ENCODE data around the gene UBL4A. TPM values are rescaled to one million over a fixed set of nuclear protein-coding genes. Genes with fewer than 3 reads are reported as not detected.

The UBL4A gene
- total and polyA plus RNA-seq, 2 donors (not counting 3 experiments of a cell fraction or from before 2014, with no cell fraction given): 25.3 to 31.4 TPM

GRCh38 chrX:154439841-154440240 lies 46.6 kb downstream of the UBL4A start:
- CTCF ChIA-PET: no interaction called here
- POLR2A ChIA-PET: no interaction called here
- no peaks in the 10 kb centered on the region for H3K27me3 ChIP-seq (ENCODE audit: control insufficient read depth in 2 of 2, insufficient read depth in 2 of 2, low read length in 2 of 2)
- no peak overlapping the region for H3K9ac ChIP-seq (replicated peaks; ENCODE audit: extremely low read depth, insufficient read depth, low read length)
- H3K27ac ChIP-seq (ENCODE audit: insufficient read depth, low read depth, low read length): no peak overlapping the region
- no peak overlapping the region for H3K4me2 ChIP-seq (ENCODE audit: insufficient read depth, low read length)
- no peak for TF ChIP-seq EZH2 (IDR thresholded peaks at IDR 0.05; ENCODE audit: borderline replicate concordance, low read depth, low read length, severe bottlenecking)
- TF ChIP-seq JUN (IDR thresholded peaks at IDR 0.05; ENCODE audit: borderline replicate concordance, insufficient read depth, insufficient read length, low read depth): no peak
- no peak for TF ChIP-seq MAX (IDR thresholded peaks at IDR 0.05; ENCODE audit: insufficient read depth, insufficient read length)
- no peak for TF ChIP-seq POLR2A (IDR thresholded peaks at IDR 0.05; ENCODE audit: low read depth, low read length)
- TF ChIP-seq FOS (IDR thresholded peaks at IDR 0.05; ENCODE audit: borderline replicate concordance, insufficient read depth, low read length): no peak
- TF ChIP-seq GATA2 (IDR thresholded peaks at IDR 0.05; ENCODE audit: insufficient read depth, insufficient read length, low read depth, low read length): no peak
- no peak for TF ChIP-seq MYC (IDR thresholded peaks at IDR 0.05; ENCODE audit: low read depth, low read length)
- TF ChIP-seq CTCF (IDR thresholded peaks at IDR 0.05; ENCODE audit: extremely low read depth in 1 of 2, insufficient read depth in 1 of 2, low read depth in 1 of 2, low read length in 2 of 2): no peak
- TF ChIP-seq POLR2AphosphoS5 (IDR thresholded peaks at IDR 0.05; ENCODE audit: insufficient read depth, low read depth, low read length): no peak
- no peak for DNase-seq (ENCODE audit: low read depth, low spot score)
- no peak for FAIRE-seq
- intact Hi-C loops (cut with micrococcal nuclease): loop anchor here (5.0 kb wide), 2 partner anchors 33 to 37 kb away; partner anchors contain the start of genes DNASE1L1 and LAGE3
- H3K9me3 ChIP-seq (replicated peaks; ENCODE audit: control insufficient read depth, insufficient read depth, low read length): no peaks in the 10 kb centered on the region
- H3K4me3 ChIP-seq (replicated peaks in 1 of 3; ENCODE audit: insufficient read depth in 1 of 3, low read depth in 1 of 3, low read length in 3 of 3): no peak overlapping the region
- H3K79me2 ChIP-seq (ENCODE audit: control insufficient read depth, insufficient read depth, low read length): peaks cover 46% of the 10 kb centered on the region
- dilution Hi-C loops (cut with MboI; ENCODE audit: extremely low pct_ligation_motif_present, low sequenced_read_pairs): no loop called here
- H3K4me1 ChIP-seq (ENCODE audit: control insufficient read depth, extremely low read depth, insufficient read depth, low read length): peaks cover 7% of the 10 kb centered on the region
- no peaks in the 10 kb centered on the region for H3K9me1 ChIP-seq (replicated peaks; ENCODE audit: control insufficient read depth, extremely low read depth, insufficient read depth, low read length)
- no TSS peak for BruUV-seq (replicated peaks)
- H3K36me3 ChIP-seq (ENCODE audit: control insufficient read depth in 2 of 2, extremely low read depth in 1 of 2, insufficient read depth in 2 of 2, low read length in 2 of 2): peaks cover 4 to 26% of the 10 kb centered on the region in 2 experiments
- no peaks in the 10 kb centered on the region for H4K20me1 ChIP-seq (replicated peaks; ENCODE audit: control insufficient read depth, extremely low read depth, insufficient read depth, low read length)
- H2AFZ ChIP-seq (ENCODE audit: low read depth, low read length): no peak overlapping the region
